GM19463 (cell line): Measurements from ENCODE around the gene DESI2.
"Not testable (repeated sequence)": the region's sequence is repeated elsewhere in the genome, so short reads cannot be mapped to it uniquely, and the experiment has no call there.

ENCODE experiments used
- ATAC-seq: cut with Tn5 transposase; IDR thresholded peaks from one replicate; pipeline ENCODE4 v1.9.1; 2021; ENCODE audit warnings: mild to moderate bottlenecking, moderate library complexity; ENCODE audit not compliant: unreplicated experiment

Gene DESI2

GRCh38 chr1:244654108-244655038, 1.4 kb downstream of the DESI2 start:
- no peak for ATAC-seq

DNA sequence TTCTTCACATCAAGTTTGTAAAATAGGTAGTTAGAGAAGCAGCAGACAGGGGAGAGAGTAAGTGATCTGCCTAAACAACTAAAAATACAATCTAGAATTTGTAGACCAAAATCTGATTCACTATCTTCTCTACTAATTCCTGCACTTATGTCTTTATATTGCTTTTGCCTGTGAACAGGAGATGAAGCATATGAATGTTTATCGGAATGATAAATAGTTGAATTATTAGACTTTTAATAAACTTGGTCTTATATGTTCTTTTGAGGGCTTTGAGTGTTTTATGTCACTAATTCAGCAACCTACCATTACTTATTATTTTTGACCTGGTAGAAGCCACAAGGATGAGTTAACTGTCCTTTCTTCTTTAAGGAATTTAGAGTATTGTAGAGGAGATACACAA, 2.3 kb downstream of the DESI2 start:
- no peak for ATAC-seq

DNA sequence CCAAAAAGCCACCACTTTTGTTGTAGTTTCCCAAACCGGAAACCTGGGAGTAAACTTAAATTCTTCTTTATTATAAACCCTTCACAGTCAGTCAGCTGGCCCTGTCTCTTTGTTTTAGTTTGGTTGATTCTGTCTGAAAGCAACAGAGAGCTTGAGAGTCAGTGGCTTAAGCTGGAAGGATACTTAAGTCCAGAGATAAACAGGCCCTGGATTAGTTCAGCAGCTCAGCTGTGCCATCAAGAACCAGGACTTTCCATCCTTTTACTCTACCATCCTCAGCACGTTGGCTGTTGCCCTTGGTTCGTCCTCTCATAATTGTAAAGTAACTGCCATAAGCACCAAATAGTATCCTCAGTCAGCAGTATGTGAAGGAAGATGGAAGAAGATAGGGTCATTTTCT, 4.5 kb downstream of the DESI2 start:
- ATAC-seq = no peak

DNA sequence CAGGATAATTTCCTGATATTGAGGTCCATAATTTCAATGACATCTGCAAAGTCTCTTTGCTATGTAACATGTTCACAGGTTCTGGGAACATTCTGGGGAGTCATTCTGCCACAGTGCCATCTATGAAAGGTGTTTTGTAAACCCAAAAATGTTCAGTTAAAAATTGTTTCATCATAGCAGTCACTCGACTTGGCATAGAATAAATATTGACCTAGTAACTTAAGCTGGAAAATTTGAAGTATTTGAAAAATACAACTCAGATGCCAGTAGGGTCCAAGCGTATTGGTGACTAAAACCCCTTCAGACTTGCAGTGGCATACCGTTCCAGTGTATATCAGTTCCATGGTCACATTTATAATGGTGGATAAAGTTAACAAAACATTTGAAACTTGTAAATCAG, 6.8 kb downstream of the DESI2 start:
- ATAC-seq = no peak

DNA sequence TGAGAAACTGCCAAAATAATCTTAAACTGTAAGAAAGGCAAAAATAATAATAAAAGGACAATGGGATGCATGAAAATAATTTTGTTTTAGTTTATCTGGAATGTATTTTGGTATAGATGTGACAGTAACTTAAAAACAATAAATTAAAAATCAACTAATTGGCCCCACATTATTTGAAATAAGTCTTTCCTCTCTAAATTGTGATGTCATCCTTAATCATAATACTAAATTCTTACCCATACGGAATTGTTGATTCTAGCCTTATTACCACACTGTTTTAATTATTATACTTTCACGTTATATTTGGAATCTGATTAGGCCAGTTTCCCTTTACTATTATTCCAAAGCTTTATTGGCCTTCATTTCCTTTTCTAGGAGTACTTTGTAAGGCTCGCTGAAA, 7.7 kb downstream of the DESI2 start:
- no peak for ATAC-seq

GRCh38 chr1:244661569-244662312, 8.8 kb downstream of the DESI2 start:
- not testable (repeated sequence) for ATAC-seq

- no peak for ATAC-seq
These were observed 9.7 kb downstream of the DESI2 start for GRCh38 chr1:244662599-244662998.

DNA sequence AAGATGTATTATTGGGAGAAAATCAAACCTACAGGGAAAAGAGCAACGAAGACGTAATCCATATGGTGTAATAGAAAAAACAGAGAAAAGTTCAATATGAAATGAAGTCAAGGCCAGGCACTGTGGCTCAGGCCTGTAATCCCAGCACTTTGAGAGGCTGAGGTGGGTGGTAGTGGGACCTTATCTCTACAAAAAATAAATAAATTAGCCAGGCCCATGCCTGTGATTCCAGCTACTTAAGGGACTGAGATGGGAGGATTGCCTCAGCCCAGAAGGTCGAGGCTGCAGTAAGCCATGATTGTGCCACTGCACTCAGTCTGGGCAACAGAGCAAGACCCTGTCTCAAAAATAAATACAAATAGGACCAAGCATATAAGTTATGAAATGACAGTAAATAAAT, 11.4 kb downstream of the DESI2 start:
- no peak for ATAC-seq

DNA sequence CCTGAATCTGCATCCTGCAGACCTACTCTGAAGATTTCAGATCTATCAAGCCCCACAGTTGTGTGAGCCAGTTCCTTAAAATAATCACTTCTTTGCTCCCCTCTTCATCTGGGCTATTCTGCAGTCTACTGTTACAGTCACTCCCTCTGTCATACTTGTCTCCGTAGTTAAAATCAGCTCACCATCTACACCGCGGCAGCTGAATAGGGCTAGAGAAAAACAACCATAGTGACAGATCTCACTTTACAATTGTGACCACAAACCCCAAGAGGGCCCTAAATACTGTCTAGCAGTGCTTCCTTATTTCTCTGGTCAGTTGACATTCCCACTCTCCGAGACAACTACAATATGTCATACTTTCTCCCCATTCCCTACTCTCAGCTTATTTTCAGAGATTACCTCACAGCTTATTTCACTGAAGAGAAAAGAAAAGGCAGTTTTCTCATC, 12.9 kb downstream of the DESI2 start:
- peak; percentile 79 for ATAC-seq

DNA sequence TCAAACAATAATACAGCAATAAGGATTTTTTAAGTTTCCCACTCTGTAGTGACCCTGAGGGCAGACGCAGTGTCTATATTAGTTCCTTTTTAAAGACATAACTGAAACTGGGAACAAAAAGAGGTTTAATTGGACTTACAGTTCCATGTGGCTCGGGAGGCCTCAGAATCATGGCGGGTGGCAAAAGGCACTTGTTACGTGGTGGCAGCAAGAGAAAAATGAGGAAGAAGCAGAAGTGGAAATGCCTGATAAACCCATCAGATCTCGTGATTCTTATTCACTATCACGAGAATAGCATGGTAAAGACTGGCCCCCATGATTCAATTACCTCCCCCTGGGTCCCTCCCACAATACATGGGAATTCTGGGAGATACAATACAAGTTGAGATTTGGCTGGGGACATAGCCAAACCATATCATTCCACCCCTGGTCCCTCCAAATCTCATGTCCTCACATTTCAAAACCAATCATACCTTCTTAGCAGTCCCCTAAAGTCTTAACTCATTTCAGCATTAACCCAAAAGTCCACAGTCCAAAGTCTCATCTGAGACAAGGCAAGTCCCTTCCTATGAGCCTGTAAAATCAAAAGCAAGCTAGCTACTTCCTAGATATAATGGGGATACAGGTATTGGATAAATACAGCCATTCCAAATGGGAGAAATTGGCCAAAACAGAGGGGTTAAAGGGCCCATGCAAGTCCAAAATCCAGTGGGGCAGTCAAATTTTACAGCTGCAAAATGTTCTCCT, 13.9 kb downstream of the DESI2 start:
- ATAC-seq = not testable (repeated sequence)

GRCh38 chr1:244667797-244668196, 14.9 kb downstream of the DESI2 start:
- ATAC-seq = no peak

GRCh38 chr1:244672946-244673682, 20.2 kb downstream of the DESI2 start:
- no peak for ATAC-seq

- ATAC-seq = no peak
These were observed 21.5 kb downstream of the DESI2 start for GRCh38 chr1:244674446-244674845.

- ATAC-seq = no peak
These were observed 22.2 kb downstream of the DESI2 start for GRCh38 chr1:244675167-244675566.

DNA sequence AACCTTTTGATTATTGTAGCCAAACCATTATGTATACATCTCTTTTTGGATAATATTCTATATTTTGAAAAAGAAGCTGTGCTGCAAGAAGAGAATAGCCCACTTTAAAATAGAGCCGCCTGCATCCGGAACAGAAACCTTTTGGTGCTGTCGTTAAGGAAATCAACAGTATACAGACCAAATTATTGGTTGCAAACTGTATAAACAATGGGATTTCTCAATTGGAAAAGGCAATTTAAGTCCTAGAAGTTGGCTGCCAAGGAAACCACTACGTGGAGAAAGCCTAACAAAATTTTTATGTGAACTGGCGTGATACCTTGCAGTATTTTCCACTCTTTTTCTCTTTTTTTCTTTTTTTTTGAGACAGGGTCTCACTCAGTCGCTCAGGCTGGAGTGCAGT, 25.8 kb downstream of the DESI2 start:
- no peak for ATAC-seq

GRCh38 chr1:244680667-244681066, 27.7 kb downstream of the DESI2 start:
- ATAC-seq = no peak

DNA sequence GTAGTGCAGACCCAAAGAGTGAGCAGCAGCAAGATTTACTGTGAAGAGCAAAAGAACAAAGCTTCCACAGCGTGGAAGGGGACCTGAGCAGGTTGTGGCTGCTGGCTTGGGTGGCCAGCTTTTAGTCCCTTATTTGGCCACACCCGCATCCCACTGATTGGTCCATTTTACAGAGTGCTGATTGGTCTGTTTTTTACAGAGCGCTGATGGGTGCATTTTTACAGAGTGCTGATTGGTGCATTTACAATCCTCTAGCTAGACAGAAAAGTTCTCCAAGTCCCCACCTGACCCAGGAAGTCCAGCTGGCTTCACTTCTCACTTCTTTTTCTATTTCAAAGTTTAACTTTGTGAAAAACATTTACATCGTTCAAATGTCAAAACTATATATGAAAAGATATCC, 29.2 kb downstream of the DESI2 start:
- not testable (repeated sequence) for ATAC-seq

GRCh38 chr1:244695937-244696336, 43.0 kb downstream of the DESI2 start:
- no peak for ATAC-seq

- ATAC-seq = no peak
These were observed 46.8 kb downstream of the DESI2 start for GRCh38 chr1:244699741-244700140.

DNA sequence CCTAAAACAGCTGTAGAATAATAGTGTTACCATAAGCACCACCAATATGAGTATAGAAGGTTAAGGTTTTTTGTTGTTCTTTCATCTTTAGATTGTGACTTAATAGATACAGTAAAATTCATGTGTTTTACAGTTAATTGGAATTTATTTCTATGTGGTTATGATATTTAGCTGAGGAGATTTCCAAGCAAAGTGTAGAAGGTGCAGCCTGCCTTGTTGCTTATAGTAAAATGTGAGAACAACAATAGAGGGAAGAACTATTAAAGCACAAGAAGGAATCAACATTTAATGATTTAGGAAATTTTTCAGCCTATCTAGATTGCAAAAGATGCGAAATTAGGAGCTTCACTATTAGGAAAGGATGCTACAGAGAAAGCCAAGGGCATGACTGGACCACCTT, 47.9 kb downstream of the DESI2 start:
- ATAC-seq = no peak

DNA sequence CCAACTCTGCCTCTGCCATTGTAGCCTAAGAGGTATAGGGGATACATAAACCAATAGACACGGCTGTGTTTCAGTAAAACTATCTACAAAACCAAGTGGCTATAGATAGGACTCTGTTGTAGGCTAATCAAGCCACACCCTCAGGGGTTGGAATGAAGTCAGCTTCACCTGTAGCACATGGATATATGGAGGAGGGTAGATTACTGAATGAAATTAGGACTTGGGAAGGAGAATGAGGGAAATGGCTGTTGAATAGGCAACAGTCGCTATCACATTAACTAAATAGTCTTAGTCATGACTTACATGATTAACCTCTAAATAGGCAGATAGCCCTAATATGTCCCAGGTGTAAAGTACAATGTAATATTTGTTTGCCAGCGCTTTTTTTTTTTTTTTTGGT, 49.7 kb downstream of the DESI2 start:
- ATAC-seq = no peak
